Measurements from ENCODE around the gene MAN2A2.
A peak's percentile ranks its signal among the peaks of the same experiment; 100 is the strongest.
"Not testable (repeated sequence)": the region's sequence is repeated elsewhere in the genome, so short reads cannot be mapped to it uniquely, and the experiment has no call there.

MAN2A2 gene

GRCh38 chr15:90883976-90884718 is 19.0 kb upstream of the MAN2A2 start, which contains the start of gene FES:
Gene FES, plus strand, starts transcription at chr15:90884504. Its CDS starts 542 bp downstream, at chr15:90885046.
- no peak for DNase-seq (ENCODE audit: low read depth)

- no peak for DNase-seq (ENCODE audit: low read depth)
These were observed 18.2 kb upstream of the MAN2A2 start for GRCh38 chr15:90884719-90885431.

- DNase-seq (ENCODE audit: low read depth), result no peak
These were observed 17.4 kb upstream of the MAN2A2 start for GRCh38 chr15:90885432-90886290.

GRCh38 chr15:90886291-90886614 is 16.8 kb upstream of the MAN2A2 start:
- no peak for DNase-seq (ENCODE audit: low read depth)

- no peak for DNase-seq (ENCODE audit: low read depth)
These were observed 16.0 kb upstream of the MAN2A2 start for GRCh38 chr15:90887037-90887481.

GRCh38 chr15:90889313-90889730 is 13.8 kb upstream of the MAN2A2 start:
- DNase-seq (ENCODE audit: low read depth), result no peak

- no peak for DNase-seq (ENCODE audit: low read depth)
These were observed 13.2 kb upstream of the MAN2A2 start for GRCh38 chr15:90889736-90890456.

GRCh38 chr15:90890839-90891238 is 12.3 kb upstream of the MAN2A2 start:
- no peak for DNase-seq (ENCODE audit: low read depth)

GRCh38 chr15:90891346-90891949 is 11.7 kb upstream of the MAN2A2 start:
- no peak for DNase-seq (ENCODE audit: low read depth)

GRCh38 chr15:90892023-90892422 is 11.1 kb upstream of the MAN2A2 start:
- no peak for DNase-seq (ENCODE audit: low read depth)

GRCh38 chr15:90892498-90893174 is 10.5 kb upstream of the MAN2A2 start:
- no peak for DNase-seq (ENCODE audit: low read depth)

GRCh38 chr15:90893175-90894090 is 9.7 kb upstream of the MAN2A2 start:
- no peak for DNase-seq (ENCODE audit: low read depth)

GRCh38 chr15:90895571-90896117 is 7.5 kb upstream of the MAN2A2 start:
- no peak for DNase-seq (ENCODE audit: low read depth)

GRCh38 chr15:90897131-90897655 is 5.9 kb upstream of the MAN2A2 start:
- not testable (repeated sequence) for DNase-seq (ENCODE audit: low read depth)

- no peak for DNase-seq (ENCODE audit: low read depth)
These were observed 1.7 kb upstream of the MAN2A2 start for GRCh38 chr15:90901175-90902039.

- DNase-seq (ENCODE audit: low read depth), result peak; percentile 60
These were observed 862 bp upstream of the MAN2A2 start for GRCh38 chr15:90902040-90902839.

All from GM04504 (cell line).